Stimulated activated CD4-positive, alpha-beta T cell treated with anti-CD3 and anti-CD28 coated beads, Interleukin-1b, Interleukin-23, amount 100 ng/mL, for 24 hours (primary cell): Measurements from ENCODE around the gene PTGER4.
"Not testable (repeated sequence)": the region's sequence is repeated elsewhere in the genome, so short reads cannot be mapped to it uniquely, and the experiment has no call there.

Experiments
- DNase-seq, 4 experiments: peaks; one replicate each; pipeline ENCODE4 v3.0.0-alpha.2; 2020; ENCODE audit warnings: low read depth in 4 of 4, low spot score in 1 of 4

PTGER4 gene

GRCh38 chr5:40679913-40680681 lies at the start of gene PTGER4:
Gene PTGER4, plus strand, starts transcription at chr5:40679915. Its CDS starts 1,079 bp downstream, at chr5:40680994.
- DNase-seq, result no peak

GRCh38 chr5:40630126-40630525 lies 49.6 kb upstream of the PTGER4 start:
- no peak for DNase-seq

- DNase-seq, result no peak
These were observed 48.5 kb upstream of the PTGER4 start for GRCh38 chr5:40631236-40631635.

- DNase-seq, result no peak
These were observed 45.6 kb upstream of the PTGER4 start for GRCh38 chr5:40634154-40634553.

GRCh38 chr5:40634593-40634992 lies 45.1 kb upstream of the PTGER4 start:
- DNase-seq, result no peak

- DNase-seq, result not testable (repeated sequence)
These were observed 40.2 kb upstream of the PTGER4 start for GRCh38 chr5:40639531-40639930.

- DNase-seq, result no peak
These were observed 33.4 kb upstream of the PTGER4 start for GRCh38 chr5:40646266-40646665.

GRCh38 chr5:40648150-40648549 lies 31.6 kb upstream of the PTGER4 start:
- DNase-seq, result no peak

- DNase-seq, result no peak
These were observed 30.2 kb upstream of the PTGER4 start for GRCh38 chr5:40649463-40650030.

GRCh38 chr5:40651201-40651600 lies 28.5 kb upstream of the PTGER4 start:
- DNase-seq, result no peak

- DNase-seq, result no peak
These were observed 27.1 kb upstream of the PTGER4 start for GRCh38 chr5:40652441-40653220.

- DNase-seq, result no peak
These were observed 26.3 kb upstream of the PTGER4 start for GRCh38 chr5:40653221-40654022.

- DNase-seq, result no peak
These were observed 25.2 kb upstream of the PTGER4 start for GRCh38 chr5:40654377-40654991.

- no peak for DNase-seq
These were observed 24.6 kb upstream of the PTGER4 start for GRCh38 chr5:40655138-40655537.

GRCh38 chr5:40656091-40656490 lies 23.6 kb upstream of the PTGER4 start:
- DNase-seq, result not testable (repeated sequence)

GRCh38 chr5:40656766-40657165 lies 22.9 kb upstream of the PTGER4 start:
- no peak for DNase-seq

GRCh38 chr5:40660751-40661150 lies 19.0 kb upstream of the PTGER4 start:
- no peak for DNase-seq

GRCh38 chr5:40665635-40666298 lies 13.9 kb upstream of the PTGER4 start:
- no peak for DNase-seq

GRCh38 chr5:40666657-40667056 lies 13.1 kb upstream of the PTGER4 start:
- DNase-seq, result no peak

- DNase-seq, result no peak
These were observed 12.5 kb upstream of the PTGER4 start for GRCh38 chr5:40667161-40667663.
